HG03469 (cell line): ENCODE measurements around the gene KCNJ9.

Experiments used
- ATAC-seq: cut with Tn5 transposase; IDR thresholded peaks from one replicate; pipeline ENCODE4 v1.9.1; 2021; ENCODE audit warnings: mild to moderate bottlenecking, moderate library complexity, moderate number of reproducible peaks; ENCODE audit not compliant: unreplicated experiment

Gene KCNJ9

DNA sequence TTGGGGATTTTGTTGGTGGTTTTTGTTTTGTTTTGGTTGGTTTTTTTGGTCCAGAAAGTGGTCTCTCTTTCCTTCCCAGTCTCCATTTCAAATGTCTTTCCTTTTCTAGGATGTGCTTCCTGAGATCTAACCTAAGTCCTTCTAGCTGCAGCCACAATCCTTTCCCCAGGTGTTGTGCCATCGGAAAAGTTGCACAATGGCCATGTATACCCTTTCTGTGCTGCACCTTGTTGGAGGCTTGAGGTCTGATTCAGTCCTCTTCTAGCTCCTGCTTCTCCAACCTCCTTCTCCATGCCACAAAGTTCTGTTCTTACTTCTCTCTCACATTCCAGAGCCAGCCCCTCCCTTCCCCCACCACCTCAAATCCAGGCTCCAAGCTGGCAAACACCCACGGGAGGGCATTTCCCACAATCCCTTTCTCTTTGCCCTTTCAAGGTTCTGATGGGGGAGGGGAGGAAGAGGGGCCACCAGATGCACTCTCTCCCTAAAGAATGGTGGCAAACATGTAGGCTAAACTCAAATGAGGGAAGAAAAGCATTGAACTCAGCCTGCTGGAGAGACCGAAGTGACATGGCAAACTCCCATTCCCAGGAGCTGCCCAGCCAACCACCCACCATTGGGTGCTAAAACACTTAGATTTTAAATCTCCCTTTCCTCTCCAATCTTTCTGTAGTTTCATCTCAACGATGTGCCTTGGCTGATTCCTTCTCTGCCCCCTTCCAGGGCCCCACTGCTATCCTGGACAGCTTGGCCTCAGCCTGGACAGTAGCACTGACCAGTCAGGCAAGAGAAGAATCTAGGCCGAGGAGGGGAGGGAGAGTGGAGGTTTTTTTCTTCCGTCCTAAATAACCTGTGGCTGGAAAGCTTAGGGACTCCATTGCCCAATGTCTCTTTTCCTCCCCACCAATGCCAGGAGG lies 14.3 kb upstream of the KCNJ9 start:
- no peak for ATAC-seq

GRCh38 chr1:160068225-160068624 lies 13.1 kb upstream of the KCNJ9 start:
- ATAC-seq = no peak

GRCh38 chr1:160069460-160070231 lies 11.7 kb upstream of the KCNJ9 start, which contains the start of gene KCNJ10:
Gene KCNJ10 (minus strand): TSS chr1:160070160. CDS start chr1:160042532, 27,628 bp downstream.
- no peak for ATAC-seq

DNA sequence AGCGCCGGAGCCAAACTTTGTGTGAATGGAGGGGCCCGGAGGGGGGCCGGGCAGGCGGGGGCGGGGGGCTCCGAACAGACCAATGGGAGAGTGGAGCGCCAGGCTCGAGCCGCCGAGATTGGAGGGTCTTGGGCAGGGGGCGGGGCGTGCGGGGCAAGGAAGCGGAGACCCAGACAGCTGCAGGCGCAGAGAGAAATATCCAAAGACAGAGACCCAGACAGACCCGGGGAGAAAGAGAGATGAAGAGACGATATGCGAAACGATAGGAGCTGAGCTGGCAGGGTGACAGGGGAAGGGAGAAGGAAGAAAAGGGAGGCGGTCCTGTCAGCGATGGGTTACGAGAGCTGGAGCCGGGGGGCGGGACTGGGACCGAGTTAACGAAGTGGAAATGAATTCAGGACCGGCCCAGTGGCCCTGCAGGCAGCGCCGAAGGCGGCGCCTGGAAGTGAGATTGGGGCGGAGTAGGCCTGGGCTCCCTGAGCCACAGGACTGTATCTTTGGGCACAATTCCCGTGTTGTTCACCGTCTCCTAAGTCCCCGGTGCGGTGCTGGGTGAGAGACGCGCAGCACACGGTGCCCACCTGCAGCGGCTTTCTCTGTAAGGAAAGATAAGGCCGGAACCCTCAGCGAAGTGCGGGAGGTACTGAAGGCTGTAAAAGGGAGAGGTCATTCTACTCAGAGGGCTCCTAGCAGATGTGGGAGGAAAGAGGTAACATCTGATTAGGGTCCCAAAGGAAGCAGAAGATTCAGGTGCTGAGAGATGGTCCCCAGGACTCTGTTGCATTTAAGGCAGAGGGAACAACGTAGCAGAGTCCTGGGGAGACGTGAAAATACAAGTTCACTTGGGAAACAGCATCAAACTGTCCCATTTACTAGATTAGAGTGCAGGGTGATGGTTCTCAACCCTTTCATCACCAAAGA lies 10.8 kb upstream of the KCNJ9 start:
- ATAC-seq = no peak

GRCh38 chr1:160071289-160071688 lies 10.0 kb upstream of the KCNJ9 start:
- no peak for ATAC-seq

DNA sequence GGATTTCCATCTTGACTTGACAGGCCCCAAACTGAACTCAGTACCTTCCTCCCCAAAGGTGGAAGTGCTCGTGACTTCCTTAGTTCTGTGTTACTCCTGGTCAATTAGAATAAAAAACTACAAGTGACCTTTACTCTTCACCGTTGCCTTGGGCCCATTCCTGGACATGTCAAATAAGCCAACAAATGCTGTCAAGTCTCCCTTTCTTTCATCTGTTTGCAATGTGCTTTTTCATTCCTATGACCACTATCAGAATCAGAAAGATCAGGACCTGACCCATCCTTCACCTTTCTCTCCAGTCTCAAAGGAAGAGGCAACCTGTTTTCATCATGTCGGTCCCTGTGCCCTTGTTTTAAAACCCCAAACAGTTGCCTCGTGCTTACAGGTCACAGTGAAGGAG lies 6.5 kb upstream of the KCNJ9 start:
- ATAC-seq = no peak

GRCh38 chr1:160075836-160076235 lies 5.5 kb upstream of the KCNJ9 start:
- no peak for ATAC-seq

- ATAC-seq = no peak
Measured at GRCh38 chr1:160076295-160076694, 5.0 kb upstream of the KCNJ9 start.

DNA sequence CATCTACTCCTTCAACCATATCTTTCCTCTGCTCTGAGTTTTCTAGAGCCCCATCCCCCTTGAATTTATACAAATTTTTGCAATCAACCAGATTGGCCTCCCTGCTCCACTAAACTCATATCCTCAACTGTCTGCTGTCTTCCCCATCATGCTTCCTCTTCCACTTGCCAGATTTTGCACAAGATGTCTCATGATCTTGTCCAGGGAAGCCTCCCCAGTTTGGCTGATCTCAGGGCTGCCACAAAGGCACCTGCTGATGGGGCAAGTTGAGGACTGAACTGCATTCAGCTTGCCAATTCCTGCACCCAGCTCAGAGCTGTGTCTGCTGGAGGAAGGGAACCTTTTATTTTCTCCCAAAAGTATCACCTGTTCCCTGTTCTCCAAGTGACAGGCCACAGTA lies 3.9 kb upstream of the KCNJ9 start:
- ATAC-seq = no peak

DNA sequence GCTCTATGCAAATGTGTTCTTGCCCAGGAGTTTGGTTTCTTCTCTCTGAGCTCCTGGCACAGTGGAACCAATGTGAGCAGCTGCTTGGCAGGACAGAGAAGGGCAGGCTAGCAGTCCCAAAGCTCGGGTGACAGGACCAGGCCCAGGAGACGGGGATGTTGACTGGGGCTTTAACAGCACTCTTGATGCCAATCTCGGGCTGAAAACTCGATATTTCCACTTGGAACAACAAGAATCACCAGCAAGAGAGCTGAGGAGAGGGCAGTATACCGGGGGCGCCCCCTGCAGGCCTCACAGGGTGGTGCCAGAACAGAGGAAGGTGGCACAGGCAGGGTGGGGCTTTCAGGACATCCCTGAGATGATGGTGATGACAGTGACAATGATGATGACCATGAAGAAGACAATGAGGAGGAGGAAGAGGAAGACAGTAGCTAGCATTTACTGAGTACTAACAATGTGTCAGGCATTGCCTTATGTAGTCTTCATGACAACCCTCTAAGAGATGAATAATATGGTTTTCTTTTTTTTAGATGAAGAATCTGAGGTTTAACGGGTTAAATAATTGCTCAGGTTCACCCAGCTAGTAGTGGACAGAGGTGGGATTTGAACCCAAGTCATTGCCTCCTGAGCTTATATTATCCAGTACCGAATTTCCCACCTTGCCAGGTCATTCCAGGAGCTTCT lies 2.7 kb upstream of the KCNJ9 start:
- ATAC-seq = peak; percentile 52

- ATAC-seq = no peak
Measured at GRCh38 chr1:160079448-160079847, 1.9 kb upstream of the KCNJ9 start.

- ATAC-seq = no peak
Measured at GRCh38 chr1:160080381-160081100, 797 bp upstream of the KCNJ9 start.

GRCh38 chr1:160082487-160082886 lies 1.1 kb downstream of the KCNJ9 start:
- no peak for ATAC-seq

GRCh38 chr1:160082926-160083325 lies 1.6 kb downstream of the KCNJ9 start:
- ATAC-seq = no peak

DNA sequence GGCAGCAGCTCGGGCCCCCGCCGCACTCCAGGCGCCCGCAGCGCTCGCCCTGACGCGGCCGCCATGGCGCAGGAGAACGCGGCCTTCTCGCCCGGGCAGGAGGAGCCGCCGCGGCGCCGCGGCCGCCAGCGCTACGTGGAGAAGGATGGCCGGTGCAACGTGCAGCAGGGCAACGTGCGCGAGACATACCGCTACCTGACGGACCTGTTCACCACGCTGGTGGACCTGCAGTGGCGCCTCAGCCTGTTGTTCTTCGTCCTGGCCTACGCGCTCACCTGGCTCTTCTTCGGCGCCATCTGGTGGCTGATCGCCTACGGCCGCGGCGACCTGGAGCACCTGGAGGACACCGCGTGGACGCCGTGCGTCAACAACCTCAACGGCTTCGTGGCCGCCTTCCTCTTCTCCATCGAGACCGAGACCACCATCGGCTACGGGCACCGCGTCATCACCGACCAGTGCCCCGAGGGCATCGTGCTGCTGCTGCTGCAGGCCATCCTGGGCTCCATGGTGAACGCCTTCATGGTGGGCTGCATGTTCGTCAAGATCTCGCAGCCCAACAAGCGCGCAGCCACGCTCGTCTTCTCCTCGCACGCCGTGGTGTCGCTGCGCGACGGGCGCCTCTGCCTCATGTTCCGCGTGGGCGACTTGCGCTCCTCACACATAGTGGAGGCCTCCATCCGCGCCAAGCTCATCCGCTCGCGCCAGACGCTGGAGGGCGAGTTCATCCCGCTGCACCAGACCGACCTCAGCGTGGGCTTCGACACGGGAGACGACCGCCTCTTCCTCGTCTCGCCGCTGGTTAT lies 2.8 kb downstream of the KCNJ9 start:
- ATAC-seq = no peak

GRCh38 chr1:160084771-160085321 lies 3.5 kb downstream of the KCNJ9 start:
- ATAC-seq = no peak

DNA sequence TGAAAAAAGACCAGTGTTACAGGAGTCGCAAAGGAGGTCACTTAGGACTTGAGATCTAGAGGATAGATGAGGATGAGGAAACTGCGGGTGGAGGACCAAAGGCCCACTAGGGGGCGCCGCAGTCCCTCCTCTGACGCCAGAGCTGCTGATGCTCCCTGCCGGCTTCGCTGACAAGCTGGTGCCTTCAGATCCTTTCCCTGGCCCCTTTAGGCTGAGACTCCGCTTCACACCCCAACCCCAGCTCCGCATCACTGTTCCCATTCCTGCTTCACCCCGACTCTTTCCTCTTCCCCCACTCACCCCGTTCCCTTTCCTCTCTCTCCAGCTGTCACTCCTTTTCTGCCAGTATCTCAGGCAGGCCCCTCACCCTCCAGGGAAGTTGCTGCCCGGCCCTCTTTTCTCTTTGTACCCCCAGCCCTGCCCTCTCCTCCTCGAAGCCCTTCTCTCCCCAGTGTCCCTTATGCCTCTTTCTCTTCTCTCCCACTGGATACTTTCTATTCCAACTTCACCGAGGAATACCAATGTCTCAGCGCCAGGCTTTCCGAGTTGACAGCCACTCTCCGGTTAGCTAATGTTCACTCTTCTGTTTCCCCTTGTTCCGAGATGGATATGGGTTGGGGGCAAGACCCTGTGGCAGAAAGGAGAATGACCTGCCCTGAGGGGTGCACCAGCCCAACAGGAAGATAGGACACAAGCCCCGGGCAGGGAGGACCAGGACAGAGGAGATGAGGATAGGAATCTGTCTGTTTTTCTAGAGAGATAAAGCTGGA lies 4.5 kb downstream of the KCNJ9 start:
- ATAC-seq = no peak

DNA sequence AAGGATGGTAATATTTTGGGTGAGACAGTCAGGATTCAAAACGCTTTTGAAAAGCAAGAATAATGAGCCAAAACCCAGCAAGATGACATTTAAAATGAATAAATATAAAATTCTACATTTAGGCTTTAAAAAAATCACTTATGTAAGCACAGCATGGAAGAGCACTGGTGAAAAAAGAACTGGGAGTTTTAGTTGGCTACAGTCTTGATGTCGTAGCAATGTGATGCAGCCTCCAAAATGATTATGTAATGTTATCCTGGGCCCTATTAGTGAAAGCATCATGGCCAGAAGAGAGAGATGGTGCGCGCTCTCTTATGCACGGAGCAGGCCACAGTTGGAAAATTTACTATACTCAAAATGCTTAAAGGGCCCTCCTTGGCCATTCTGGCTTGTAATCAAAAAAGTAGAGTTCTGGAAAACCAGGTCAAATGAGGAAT lies 5.1 kb downstream of the KCNJ9 start:
- ATAC-seq = no peak
